ENCODE data around the gene PPP2R5D.

- no peak for TF ChIP-seq CTCF (IDR thresholded peaks at IDR 0.05; ENCODE audit: low read length)
- TF ChIP-seq EZH2 (optimal IDR thresholded peaks at IDR 0.05; ENCODE audit: low read depth, low read length), result no peak
Measured at GRCh38 chr6:43037706-43038105, 53.3 kb downstream of the PPP2R5D start.

Measured in MM.1S (cell line).